ENCODE results near the gene SPCS1. TPM values are rescaled to one million over a fixed set of nuclear protein-coding genes. Genes with fewer than 3 reads are reported as not detected.

Gene SPCS1
- total RNA-seq (2021) (92.5 to 101 TPM (median 98.5 TPM) in 3 replicates), Bru-seq, nascent RNA (percentile 86 among the genes with signal in this experiment)
- long read RNA-seq, experiment 1, full-length matches to known transcripts, result 151 of 171 reads
- long read RNA-seq, experiment 1, partial matches to known transcripts, result 2 of 171 reads
- long read RNA-seq, experiment 1, other reads (novel, unspliced or antisense), result 18 of 171 reads
- long read RNA-seq, experiment 2, full-length matches to known transcripts, result 162 of 199 reads
- long read RNA-seq, experiment 2, partial matches to known transcripts, result 11 of 199 reads
- long read RNA-seq, experiment 2, other reads (novel, unspliced or antisense), result 26 of 199 reads
- long read RNA-seq, experiment 3, full-length matches to known transcripts, result 218 of 232 reads
- long read RNA-seq, experiment 3, partial matches to known transcripts, result 1 of 232 reads
- long read RNA-seq, experiment 3, other reads (novel, unspliced or antisense), result 13 of 232 reads

- Mint-ChIP-seq H3K9me3 (no peaks in the 10 kb centered on the region), H3K4me1 (peaks cover 13% of the 10 kb centered on the region), H3K36me3 (peaks cover 7% of the 10 kb centered on the region), H3K27me3 (ENCODE audit: low read depth) (no peaks in the 10 kb centered on the region), H3K4me3 (peak within 1 kb of the TSS; percentile 96), H3K27ac (peak within 1 kb of the TSS; percentile 77)
- DNase-seq (ENCODE audit: low spot score), result peak; percentile 77
- peak; percentile 91 for ATAC-seq
- CTCF ChIA-PET, result interaction anchor here (0.8 to 1.6 kb wide), 3 partner anchors 9 to 114 kb away, joined by 3 to 6 read pairs (median 3); no protein-coding TSS in a partner anchor
- POLR2A ChIA-PET, result interaction anchor here (0.6 to 1.9 kb wide), 3 partner anchors 8 to 11 kb away, joined by 3 to 5 read pairs (median 4); no protein-coding TSS in a partner anchor
- TF ChIP-seq CBFB (CRISPR knock-in tag; IDR thresholded peaks at IDR 0.05; ENCODE audit: low read depth), result peak; percentile 49; the same call in 1 of the 2 replicates
- TF ChIP-seq ZSCAN18 (CRISPR knock-in tag; IDR thresholded peaks at IDR 0.05), result no peak
- peak; percentile 96 for TF ChIP-seq ARID4B (CRISPR knock-in tag; IDR thresholded peaks at IDR 0.05; ENCODE audit: borderline replicate concordance)
- TF ChIP-seq ZNF396 (CRISPR knock-in tag; IDR thresholded peaks at IDR 0.05; ENCODE audit: borderline replicate concordance), result no peak
- peak; percentile 85 for TF ChIP-seq MAX (CRISPR knock-in tag; IDR thresholded peaks at IDR 0.05)
- peak; percentile 24; the same call in 1 of the 2 replicates for TF ChIP-seq TEAD1 (CRISPR knock-in tag; IDR thresholded peaks at IDR 0.05)
- TF ChIP-seq ZNF219 (CRISPR knock-in tag; IDR thresholded peaks at IDR 0.05; ENCODE audit: borderline replicate concordance), result peak; percentile 42; the same call in 1 of the 2 replicates
- TF ChIP-seq SP1 (CRISPR knock-in tag; conservative IDR thresholded peaks at IDR 0.05), result peak; percentile 74
- TF ChIP-seq AR (CRISPR knock-in tag; IDR thresholded peaks at IDR 0.05), result no peak
- no peak for TF ChIP-seq ZNF532 (CRISPR knock-in tag; IDR thresholded peaks at IDR 0.05; ENCODE audit: borderline replicate concordance)
- no peak; the same call in 1 of the 2 replicates for TF ChIP-seq FOXP1 (CRISPR knock-in tag; IDR thresholded peaks at IDR 0.05; ENCODE audit: borderline replicate concordance)
- TF ChIP-seq ZBTB21 (CRISPR knock-in tag; IDR thresholded peaks at IDR 0.05; ENCODE audit: borderline replicate concordance), result 0 out of 2 replicates have a peak, but pooled peaks have one; percentile 55
- no peak for TF ChIP-seq SOX15 (CRISPR knock-in tag; IDR thresholded peaks at IDR 0.05)
- TF ChIP-seq ZBTB43 (CRISPR knock-in tag; IDR thresholded peaks at IDR 0.05), result 0 out of 2 replicates have a peak, but pooled peaks have one; percentile 1
- TF ChIP-seq NFE2L1 (CRISPR knock-in tag; IDR thresholded peaks at IDR 0.05), result 0 out of 2 replicates have a peak, but pooled peaks have one; percentile 66
- TF ChIP-seq KAT7 (CRISPR knock-in tag; IDR thresholded peaks at IDR 0.05; ENCODE audit: borderline replicate concordance), result no peak; the same call in 1 of the 2 replicates
- peak; percentile 70 for TF ChIP-seq NR2C2 (CRISPR knock-in tag; IDR thresholded peaks at IDR 0.05)
Observed at GRCh38 chr3:52705688-52706686, at the start of gene SPCS1, which contains the start of gene GLT8D1. TSS of gene SPCS1 (plus strand) at chr3:52706106. CDS start at chr3:52706247, 141 bp downstream. TSS of gene GLT8D1 (minus strand) at chr3:52705791. CDS start at chr3:52700460, 5,331 bp downstream.

All from WTC11 (cell line).